ENCODE data around the gene FOSL1.
A peak's percentile ranks its signal among the peaks of the same experiment; 100 is the strongest.

DNA sequence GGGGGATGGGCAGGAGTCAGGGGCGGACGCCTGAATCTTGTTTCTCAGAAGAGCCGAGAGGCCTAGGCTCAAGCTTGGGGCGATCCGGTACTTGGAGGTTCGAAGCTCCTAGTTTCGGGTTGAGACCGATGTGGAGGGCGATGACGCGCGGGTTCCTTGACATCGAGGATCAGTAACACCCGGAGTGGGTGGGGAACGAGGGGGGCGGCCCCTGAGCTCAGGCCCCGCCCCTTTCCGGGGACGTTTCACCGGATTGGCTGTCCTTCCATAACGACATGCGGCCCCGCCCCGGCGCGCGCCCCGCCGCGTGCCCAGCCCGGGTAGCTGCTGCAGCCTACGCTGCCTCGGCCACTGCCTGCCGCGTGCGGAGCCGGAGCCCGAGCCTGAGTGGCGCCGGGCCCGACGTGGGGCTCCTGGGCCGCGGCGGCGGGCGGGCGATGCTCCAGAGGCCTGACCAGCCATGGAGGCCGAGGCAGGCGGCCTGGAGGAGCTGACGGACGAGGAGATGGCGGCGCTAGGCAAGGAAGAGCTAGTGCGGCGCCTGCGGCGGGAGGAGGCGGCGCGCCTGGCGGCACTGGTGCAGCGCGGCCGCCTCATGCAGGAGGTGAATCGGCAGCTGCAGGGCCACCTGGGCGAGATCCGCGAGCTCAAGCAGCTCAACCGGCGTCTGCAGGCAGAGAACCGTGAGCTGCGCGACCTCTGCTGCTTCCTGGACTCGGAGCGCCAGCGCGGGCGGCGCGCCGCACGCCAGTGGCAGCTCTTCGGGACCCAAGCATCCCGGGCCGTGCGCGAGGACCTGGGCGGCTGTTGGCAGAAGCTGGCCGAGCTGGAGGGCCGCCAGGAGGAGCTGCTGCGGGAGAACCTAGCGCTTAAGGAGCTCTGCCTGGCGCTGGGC is 9.6 kb downstream of the FOSL1 start, which contains the start of gene CCDC85B:
- TF ChIP-seq, protein P1, sequence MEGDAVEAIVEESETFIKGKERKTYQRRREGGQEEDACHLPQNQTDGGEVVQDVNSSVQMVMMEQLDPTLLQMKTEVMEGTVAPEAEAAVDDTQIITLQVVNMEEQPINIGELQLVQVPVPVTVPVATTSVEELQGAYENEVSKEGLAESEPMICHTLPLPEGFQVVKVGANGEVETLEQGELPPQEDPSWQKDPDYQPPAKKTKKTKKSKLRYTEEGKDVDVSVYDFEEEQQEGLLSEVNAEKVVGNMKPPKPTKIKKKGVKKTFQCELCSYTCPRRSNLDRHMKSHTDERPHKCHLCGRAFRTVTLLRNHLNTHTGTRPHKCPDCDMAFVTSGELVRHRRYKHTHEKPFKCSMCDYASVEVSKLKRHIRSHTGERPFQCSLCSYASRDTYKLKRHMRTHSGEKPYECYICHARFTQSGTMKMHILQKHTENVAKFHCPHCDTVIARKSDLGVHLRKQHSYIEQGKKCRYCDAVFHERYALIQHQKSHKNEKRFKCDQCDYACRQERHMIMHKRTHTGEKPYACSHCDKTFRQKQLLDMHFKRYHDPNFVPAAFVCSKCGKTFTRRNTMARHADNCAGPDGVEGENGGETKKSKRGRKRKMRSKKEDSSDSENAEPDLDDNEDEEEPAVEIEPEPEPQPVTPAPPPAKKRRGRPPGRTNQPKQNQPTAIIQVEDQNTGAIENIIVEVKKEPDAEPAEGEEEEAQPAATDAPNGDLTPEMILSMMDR (IDR thresholded peaks at IDR 0.05): peak; percentile 33
- no peak for TF ChIP-seq EZH2 (IDR thresholded peaks at IDR 0.05; ENCODE audit: borderline replicate concordance, insufficient read depth, low read depth, low read length, poor library complexity, severe bottlenecking)
